Stimulated activated naive CD8-positive, alpha-beta T cell treated with anti-CD3 and anti-CD28 coated beads, Interleukin-15, amount 100 ng/mL, for 72 hours (primary cell): ENCODE measurements around the gene PNPLA7.

ENCODE experiments used
- ATAC-seq: fragments of 150-1000 bp; cut with Tn5 transposase; 2 replicates; pipeline ENCODE4 v1.10.0; 2021; ENCODE audit warnings: mild to moderate bottlenecking, moderate library complexity
- DNase-seq, 2 donors: peaks; one replicate each; pipeline ENCODE4 v3.0.0; 2021 to 2022
- H3K27ac Mint-ChIP-seq, 2 donors: one replicate each; pipeline ENCODE4 v1.8.0; 2022; ENCODE audit warnings: mild to moderate bottlenecking in 2 of 2, mixed read lengths in 2 of 2, moderate library complexity in 2 of 2
- H3K27me3 Mint-ChIP-seq: one replicate; pipeline ENCODE4 v1.8.0; 2022; ENCODE audit warnings: mixed read lengths
- H3K4me1 Mint-ChIP-seq: one replicate; pipeline ENCODE4 v1.8.0; 2022; ENCODE audit warnings: mild to moderate bottlenecking, mixed read lengths
- H3K4me3 Mint-ChIP-seq, 2 donors: one replicate each; pipeline ENCODE4 v1.8.0; 2022; ENCODE audit warnings: mild to moderate bottlenecking in 2 of 2, mixed read lengths in 2 of 2, moderate library complexity in 1 of 2
- H3K9me3 Mint-ChIP-seq, 2 donors: one replicate each; pipeline ENCODE4 v1.8.0; 2022; ENCODE audit warnings: mixed read lengths in 2 of 2

Gene PNPLA7

DNA sequence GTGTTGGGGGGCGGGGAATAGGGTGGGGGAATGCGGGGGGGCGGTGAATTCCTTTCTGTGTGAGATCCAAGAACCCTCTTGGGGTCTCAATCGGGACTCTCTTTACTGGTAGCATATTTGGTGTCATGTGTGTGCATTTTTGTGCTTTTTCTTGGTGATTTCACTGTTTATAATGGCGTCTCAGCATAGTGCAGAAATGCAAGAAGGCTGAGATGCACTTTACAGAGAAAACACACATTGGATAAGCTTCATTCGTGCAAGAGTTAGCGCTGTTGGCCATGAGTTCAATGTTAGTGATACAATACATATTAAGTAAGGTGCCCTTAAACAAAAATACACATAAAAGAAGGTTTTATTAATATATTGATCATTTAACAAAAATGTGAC, 108.3 kb downstream of the PNPLA7 start:
- Mint-ChIP-seq H3K27me3 (peaks cover 36% of the 10 kb centered on the region), H3K27ac (no peak overlapping the region), H3K4me3 (peak overlapping the region; percentile 68 to 79), H3K9me3 (no peaks in the 10 kb centered on the region), H3K4me1 (peaks cover 28% of the 10 kb centered on the region)
- ATAC-seq (no peak), DNase-seq (no peak)

DNA sequence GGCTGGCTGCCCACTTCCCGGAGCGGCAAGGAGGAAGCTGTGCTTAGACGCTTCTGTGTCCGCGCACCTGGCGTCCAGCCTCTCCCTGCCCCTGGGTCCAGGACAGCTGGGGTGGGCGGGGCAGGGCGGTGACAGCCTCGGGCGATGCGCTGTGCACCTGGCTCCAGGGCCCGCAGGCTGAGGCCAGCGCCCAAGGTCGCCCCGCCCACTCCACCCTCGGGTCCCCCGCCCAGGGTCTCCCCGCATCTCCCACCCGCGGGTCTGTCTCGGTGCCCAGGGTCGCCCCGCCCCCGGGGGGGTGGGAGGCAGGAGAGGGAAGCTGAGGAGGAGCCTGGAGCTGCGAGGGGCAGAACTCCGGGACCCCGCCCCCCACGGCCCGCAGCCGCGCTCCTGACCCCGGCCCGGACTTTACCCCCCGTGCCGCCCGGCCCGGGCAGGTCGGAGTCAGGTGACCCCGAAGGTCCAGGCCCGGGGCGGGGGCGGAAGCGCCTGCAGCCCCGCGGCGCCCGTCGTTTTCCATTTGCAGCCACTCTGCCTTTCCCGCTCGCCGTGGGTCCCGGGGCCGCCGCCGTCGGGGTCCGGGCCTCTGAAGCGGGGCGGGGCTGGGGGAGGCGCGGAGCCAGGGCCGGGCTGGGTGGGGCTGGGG, 108.8 kb downstream of the PNPLA7 start, which contains the start of gene ENTPD8:
Gene ENTPD8, minus strand, starts transcription at position 69 of the 646 bp plus-strand sequence. CDS start 3,072 bp downstream, outside the sequence.
- DNase-seq (no peak), ATAC-seq (peak; percentile 16)
- Mint-ChIP-seq H3K4me3 (peak within 1 kb of the TSS; percentile 68 to 79), H3K9me3 (no peaks in the 10 kb centered on the region), H3K4me1 (peaks cover 26% of the 10 kb centered on the region), H3K27ac (no peak within 1 kb of the TSS), H3K27me3 (peaks cover 36% of the 10 kb centered on the region)

DNA sequence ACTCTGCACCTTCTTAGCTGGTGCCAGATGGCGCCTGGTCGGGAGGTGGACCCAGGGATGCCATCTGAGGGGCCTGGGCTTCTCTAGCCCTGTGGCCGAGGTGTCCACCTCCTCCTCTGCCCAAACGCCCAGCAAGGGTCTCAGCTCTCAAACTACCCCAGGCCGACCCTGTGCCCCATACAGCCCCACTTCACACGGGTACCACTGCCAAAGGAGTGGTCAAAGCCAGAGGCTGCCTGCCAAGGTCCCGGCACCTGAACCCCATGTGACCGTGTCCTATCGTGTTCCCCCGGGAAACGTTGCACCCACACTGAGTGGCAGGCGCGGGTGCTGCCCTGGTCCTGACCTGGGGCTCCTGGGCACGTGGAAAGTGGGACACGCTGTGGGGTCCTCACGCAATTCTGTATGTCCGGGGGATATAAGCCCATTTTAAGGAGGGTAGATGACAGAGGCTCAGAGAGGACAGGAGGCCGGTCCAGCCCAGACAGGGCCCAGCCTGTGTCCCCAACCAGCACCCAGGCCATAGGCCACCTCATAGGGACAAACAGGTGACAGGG, 111.0 kb downstream of the PNPLA7 start:
- Mint-ChIP-seq H3K4me3 (peak overlapping the region in 1 of 2 donors; percentile 45), H3K27me3 (peaks cover 30% of the 10 kb centered on the region), H3K27ac (no peak overlapping the region), H3K9me3 (no peaks in the 10 kb centered on the region), H3K4me1 (peaks cover 11% of the 10 kb centered on the region)
- DNase-seq, result no peak
- no peak for ATAC-seq

DNA sequence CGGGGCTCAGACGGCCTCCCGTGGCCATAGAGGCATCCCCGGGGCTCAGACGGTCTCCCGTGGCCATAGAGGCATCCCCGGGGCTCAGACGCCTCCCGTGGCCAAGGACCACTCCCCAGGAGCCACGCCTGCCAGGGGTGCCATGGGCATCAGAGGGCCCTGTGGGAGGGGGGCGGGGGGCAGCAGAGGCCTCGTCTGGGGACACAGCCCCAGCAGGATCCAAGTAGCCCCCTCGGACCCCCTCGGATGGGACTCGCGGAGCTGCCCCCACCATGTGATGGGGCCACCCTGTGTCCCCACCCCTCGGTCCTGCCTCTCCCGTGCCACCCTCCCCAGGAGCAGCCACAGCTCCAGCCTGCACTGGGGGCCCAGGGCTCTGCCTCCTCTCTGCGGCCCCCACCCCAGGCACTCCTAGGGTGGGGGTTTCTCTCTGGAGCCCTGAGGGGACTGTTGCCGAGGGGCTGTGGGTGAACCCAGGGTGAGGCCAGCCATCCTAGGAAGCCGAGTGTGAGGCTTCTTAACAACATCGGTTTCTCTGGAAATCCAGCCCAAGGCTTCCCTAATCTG, 111.5 kb downstream of the PNPLA7 start:
- DNase-seq (no peak), ATAC-seq (no peak)
- Mint-ChIP-seq H3K4me1 (peaks cover 11% of the 10 kb centered on the region), H3K27me3 (peaks cover 25% of the 10 kb centered on the region), H3K4me3 (no peak overlapping the region), H3K27ac (no peak overlapping the region), H3K9me3 (no peaks in the 10 kb centered on the region)

DNA sequence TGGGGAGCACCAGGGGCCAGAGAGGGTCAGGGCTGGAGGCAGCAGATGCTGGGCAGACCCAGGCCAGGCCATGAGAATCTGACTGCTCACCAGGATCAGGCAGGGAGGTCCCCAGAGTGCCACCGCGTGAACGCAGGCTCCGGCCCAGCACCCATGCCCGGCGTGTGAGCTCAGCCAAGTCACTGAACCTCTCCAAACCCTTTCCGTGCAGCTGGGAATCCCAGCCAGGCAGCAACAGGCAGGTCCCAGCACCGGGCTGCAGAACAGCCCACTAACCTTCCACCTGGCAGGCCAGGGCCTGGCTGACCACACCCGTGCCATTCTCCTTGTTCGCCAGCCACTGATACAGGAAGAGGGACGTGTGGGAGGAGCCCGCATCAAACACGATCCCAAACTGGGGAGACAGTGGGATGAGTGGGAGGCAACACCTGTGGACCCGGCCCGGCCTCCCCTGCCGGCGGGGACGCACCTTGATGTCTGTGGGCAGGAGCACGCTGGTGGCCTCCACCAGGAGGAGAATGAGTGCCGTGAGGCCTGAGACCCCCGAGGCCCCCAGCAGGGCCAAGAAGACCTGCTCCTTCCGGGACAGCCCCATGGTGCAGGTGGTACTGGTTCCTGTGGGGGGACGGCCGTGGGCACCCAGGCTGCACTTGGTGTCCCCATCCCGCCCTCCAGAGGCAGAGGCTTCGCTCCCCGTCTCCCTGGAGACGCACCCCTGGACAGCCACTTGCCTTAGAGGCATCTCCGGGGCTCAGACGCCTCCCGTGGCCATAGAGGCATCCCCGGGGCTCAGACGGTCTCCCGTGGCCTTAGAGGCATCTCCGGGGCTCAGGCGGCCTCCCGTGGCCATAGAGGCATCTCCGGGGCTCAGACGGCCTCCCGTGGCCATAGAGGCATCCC, 112.3 kb downstream of the PNPLA7 start:
- H3K9me3 Mint-ChIP-seq, result no peaks in the 10 kb centered on the region
- H3K27me3 Mint-ChIP-seq, result peaks cover 20% of the 10 kb centered on the region
- peaks cover 11% of the 10 kb centered on the region for H3K4me1 Mint-ChIP-seq
- ATAC-seq, result no peak
- H3K27ac Mint-ChIP-seq, result no peak overlapping the region
- H3K4me3 Mint-ChIP-seq, result no peak overlapping the region
- DNase-seq, result no peak

DNA sequence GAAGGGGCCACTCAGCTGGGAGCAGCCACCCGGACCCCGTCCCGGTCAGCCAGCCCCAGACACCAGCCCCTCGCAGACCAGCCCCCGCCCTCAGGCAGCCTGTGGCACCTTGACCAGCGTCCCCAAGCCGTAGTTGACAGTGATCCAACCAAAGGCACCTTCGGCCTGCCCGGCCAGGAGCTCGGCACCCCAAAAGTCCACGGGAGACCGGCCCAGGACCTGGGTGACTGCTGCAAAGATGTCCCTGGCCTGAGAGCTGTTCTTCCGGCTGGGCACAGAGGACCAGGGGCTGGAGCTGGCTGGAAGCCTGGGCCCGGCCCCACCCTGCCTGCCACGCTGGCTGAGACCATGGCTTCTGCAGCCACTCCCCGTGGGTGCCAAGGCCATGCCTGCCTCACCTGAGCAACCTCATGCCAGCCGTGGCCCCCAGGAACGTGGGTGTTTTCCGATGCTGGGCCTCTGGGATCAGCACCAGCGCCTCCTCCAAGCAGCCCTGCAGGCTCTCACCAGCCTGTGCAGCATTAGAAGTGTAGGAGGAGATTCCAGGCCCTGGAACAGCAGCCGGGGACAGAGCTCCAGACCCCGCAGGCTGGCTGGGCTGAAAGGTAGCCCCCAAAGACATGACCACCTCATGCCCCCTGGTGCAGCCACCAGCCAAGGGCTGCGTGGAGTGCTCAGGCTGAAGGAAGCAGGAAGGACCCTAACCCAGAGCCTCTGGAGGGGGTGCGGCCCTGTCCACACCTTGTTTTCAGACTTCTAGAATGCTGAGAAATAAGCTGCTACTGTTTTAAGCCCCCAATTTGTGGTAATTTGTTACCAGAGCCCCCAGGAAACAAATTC, 113.2 kb downstream of the PNPLA7 start:
- Mint-ChIP-seq H3K27ac (no peak overlapping the region), H3K9me3 (no peaks in the 10 kb centered on the region), H3K4me3 (no peak overlapping the region), H3K27me3 (peaks cover 12% of the 10 kb centered on the region), H3K4me1 (peaks cover 9% of the 10 kb centered on the region)
- ATAC-seq, result no peak
- no peak for DNase-seq

DNA sequence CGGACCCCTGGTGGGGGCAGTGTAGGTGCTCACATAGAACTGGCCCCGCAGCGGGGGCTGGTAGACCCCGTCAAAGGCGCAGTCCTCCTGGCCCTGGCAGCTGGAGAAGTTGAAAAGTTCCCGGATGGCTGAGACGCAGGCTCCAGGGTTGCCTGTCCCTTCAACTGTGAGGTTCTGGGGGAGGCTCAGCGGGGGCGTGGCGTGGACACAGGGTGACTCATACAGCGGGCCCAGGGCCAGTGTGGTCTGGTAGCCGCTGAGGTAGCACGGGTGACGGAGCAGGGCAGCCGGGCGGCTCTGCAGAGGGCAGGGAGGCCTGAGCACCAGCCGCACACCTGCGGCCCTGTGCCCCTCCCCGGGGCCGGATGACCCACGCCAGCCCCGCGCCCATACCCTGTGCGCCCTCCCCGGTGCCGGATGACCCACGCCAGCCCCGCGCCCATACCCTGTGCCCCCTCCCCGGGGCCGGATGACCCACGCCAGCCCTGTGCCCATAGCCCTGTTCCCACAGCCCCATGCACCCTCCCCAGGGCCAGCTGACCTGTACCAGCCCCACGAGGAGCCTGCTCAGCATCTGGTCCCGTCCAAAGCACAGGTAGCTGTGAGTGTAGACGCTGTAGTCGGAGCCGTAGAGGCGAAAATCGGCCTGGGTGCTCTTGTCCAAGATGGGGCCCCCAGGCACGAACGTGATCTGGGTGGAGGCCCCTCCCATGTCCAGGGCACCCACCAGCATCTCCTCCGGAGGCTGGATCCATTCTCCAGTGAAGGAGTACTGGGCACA, 114.0 kb downstream of the PNPLA7 start:
- H3K27me3 Mint-ChIP-seq, result peaks cover 7% of the 10 kb centered on the region
- no peaks in the 10 kb centered on the region for H3K9me3 Mint-ChIP-seq
- peak; percentile 66 for ATAC-seq
- no peak for DNase-seq
- H3K4me3 Mint-ChIP-seq, result no peak overlapping the region
- peaks cover 5% of the 10 kb centered on the region for H3K4me1 Mint-ChIP-seq
- H3K27ac Mint-ChIP-seq, result no peak overlapping the region

DNA sequence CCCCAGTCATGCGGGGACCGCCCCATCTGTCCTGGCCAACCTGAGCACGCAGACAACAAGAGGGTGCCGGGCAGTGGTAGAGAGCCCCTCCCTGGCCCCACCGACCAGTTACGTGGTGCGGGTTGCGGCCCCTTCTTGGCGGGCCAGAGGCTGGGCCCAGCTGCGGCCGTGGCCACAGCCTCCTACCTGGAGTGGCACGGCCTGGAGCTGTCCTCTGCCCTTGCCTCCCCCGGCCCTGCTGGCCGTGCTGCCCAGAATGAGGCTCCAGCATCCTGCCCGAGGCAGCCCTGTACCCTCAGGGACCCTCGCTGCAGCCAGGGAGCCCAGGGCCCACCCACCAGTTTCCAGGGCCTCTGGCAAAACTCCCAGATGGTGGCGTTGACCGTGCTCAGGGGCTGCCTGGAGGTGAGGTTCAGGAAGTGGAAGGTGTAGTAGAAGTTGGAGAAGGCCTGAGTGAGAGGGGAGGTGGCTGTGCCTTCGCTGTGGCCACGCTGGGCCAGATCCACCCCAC, 114.8 kb downstream of the PNPLA7 start:
- DNase-seq, result no peak
- H3K4me3 Mint-ChIP-seq, result no peak overlapping the region
- no peak overlapping the region for H3K27ac Mint-ChIP-seq
- no peaks in the 10 kb centered on the region for H3K9me3 Mint-ChIP-seq
- peaks cover 7% of the 10 kb centered on the region for H3K27me3 Mint-ChIP-seq
- peaks cover 5% of the 10 kb centered on the region for H3K4me1 Mint-ChIP-seq
- no peak for ATAC-seq

DNA sequence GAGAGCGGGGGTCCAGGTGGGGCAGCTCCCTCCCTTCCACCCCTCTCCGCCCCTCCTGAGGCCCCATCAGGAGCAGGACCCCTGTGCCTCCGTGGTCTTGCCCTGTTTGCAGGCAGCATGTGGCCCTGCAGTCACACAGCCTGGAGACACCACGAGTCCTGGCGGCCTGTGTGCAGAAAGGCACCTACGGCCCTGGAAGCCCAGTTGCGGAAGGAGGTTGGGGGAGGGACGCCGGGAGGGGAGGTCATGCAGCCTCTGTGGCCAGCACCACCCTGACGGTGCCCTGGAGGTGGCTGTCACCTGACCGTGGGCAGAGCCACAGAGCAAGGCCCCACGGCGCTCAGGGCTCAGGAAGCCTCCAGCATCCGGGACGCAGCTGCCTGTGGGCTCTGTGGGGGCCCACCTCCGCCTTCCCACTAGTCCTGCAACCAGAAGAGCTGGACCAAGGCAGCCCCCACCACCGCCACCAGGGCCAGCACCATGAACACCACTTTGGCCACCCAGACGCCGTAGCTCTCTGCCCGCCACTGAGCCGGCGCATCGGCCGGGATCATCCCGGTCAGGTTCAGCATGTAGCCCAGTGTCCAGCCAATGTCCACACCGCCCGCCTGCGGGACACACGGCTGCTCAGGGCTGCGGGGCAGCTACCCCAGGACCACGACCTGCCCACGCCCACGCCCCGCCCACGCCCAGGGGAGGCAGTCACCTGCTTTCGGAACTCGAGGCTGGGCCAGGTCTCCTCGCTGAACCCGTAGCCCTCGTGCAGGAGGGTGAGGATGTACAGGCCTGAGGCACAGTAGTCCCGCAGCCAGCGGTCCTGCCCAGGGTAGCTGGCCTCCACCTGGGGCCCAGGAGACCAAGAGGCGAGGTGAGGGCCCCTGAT, 115.5 kb downstream of the PNPLA7 start:
- Mint-ChIP-seq H3K4me3 (no peak overlapping the region), H3K9me3 (no peaks in the 10 kb centered on the region), H3K27me3 (peaks cover 7% of the 10 kb centered on the region), H3K4me1 (peaks cover 5% of the 10 kb centered on the region), H3K27ac (no peak overlapping the region)
- ATAC-seq (no peak), DNase-seq (no peak)

DNA sequence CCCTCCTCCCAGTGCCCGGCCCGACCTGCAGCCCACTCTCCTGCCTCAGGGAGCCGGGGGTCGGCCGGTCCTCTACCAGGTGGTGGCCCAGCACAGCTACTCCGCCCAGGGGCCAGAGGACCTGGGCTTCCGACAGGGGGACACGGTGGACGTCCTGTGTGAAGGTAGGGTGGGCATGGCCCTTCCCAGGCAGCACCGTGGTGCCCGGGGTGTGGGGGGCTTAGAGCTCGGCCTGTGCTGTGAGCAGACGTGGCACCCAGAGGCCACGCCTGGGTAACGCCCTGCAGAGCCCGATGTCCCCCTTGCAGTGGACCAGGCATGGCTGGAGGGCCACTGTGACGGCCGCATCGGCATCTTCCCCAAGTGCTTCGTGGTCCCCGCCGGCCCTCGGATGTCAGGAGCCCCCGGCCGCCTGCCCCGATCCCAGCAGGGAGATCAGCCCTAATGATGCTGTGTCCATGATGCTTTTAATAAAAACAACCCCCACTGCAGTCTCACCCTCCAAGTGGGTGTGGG, 116.2 kb downstream of the PNPLA7 start:
- no peak overlapping the region for H3K4me3 Mint-ChIP-seq

DNA sequence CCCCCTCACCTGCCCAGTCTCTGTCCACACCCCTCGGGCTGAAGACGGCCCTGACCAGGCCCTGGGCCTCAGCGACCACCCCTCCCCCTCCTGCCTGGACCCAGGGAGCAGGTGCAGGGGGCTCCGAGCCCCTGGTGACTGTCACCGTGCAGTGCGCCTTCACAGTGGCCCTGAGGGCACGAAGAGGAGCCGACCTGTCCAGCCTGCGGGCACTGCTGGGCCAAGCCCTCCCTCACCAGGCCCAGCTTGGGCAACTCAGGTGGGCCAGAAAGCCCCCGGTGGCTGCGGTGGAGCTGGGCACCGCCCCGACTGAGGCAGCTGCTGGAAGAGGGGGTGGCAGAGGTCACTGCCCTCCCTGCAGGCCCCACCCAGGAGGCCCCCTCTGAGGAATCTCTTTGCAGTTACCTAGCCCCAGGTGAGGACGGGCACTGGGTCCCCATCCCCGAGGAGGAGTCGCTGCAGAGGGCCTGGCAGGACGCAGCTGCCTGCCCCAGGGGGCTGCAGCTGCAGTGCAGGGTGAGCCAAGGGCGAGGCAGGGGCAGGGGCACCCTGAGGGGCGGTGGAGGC, 116.8 kb downstream of the PNPLA7 start:
- Mint-ChIP-seq H3K4me1 (peaks cover 5% of the 10 kb centered on the region), H3K4me3 (no peak overlapping the region), H3K27me3 (no peaks in the 10 kb centered on the region), H3K9me3 (no peaks in the 10 kb centered on the region), H3K27ac (no peak overlapping the region)
- no peak for ATAC-seq
- no peak for DNase-seq

More for the DNA sequence above, 116.2 kb downstream of the PNPLA7 start:
- no peaks in the 10 kb centered on the region for H3K27me3 Mint-ChIP-seq
- peaks cover 5% of the 10 kb centered on the region for H3K4me1 Mint-ChIP-seq
- H3K9me3 Mint-ChIP-seq, result no peaks in the 10 kb centered on the region
- ATAC-seq, result no peak
- DNase-seq, result no peak
- no peak overlapping the region for H3K27ac Mint-ChIP-seq

DNA sequence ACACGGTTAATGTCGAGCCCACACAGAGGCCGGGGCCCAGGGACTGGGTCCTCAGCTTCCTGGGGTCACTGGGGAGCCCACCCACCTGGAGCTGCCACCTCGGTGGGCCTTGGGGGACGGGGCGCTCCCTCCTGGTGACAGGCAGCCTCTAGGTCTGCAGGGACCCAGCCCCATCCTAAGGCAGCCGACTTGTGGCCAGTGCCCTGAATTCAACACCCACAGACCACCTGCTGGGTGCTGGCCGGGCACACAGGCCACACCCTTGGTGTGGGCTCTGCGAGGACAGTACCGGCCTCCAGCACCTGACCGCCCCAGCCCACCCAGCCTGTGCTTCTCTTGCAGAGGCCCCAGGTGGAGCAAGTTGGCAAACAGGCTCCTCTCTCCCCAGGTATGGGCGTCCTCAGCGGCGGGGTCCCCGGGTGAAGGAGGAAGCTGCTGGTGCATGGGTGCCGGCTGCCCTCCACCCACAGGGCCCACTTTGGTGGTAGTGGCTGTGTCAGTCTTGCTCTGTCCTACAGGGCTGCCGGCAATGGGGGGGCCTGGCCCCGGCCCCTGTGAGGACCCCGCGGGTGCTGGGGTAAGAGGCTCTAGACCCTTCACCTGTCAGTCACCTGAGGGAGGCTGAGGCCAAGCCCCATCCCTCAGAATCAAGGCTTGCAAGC, 117.4 kb downstream of the PNPLA7 start:
- Mint-ChIP-seq H3K27ac (no peak overlapping the region), H3K4me3 (no peak overlapping the region), H3K27me3 (no peaks in the 10 kb centered on the region), H3K9me3 (no peaks in the 10 kb centered on the region), H3K4me1 (peaks cover 5% of the 10 kb centered on the region)
- no peak for ATAC-seq
- no peak for DNase-seq
